ENCODE data around the gene CDHR5. TPM values are rescaled to one million over a fixed set of nuclear protein-coding genes. Genes with fewer than 3 reads are reported as not detected.

The CDHR5 gene
- total RNA-seq, 2 experiments from 2014 or later, result not detected

GRCh38 chr11:639332-639955 lies 14.7 kb upstream of the CDHR5 start:
- H3K27me3 Mint-ChIP-seq, result peaks cover 38% of the 10 kb centered on the region
- CTCF ChIA-PET, result no interaction called here
- no peaks in the 10 kb centered on the region for H3K9me3 Mint-ChIP-seq (ENCODE audit: low read depth)
- H3K27ac Mint-ChIP-seq, result no peak overlapping the region
- DNase-seq, result no peak
- no peak for ATAC-seq
- H3K4me1 Mint-ChIP-seq, result peaks cover 9% of the 10 kb centered on the region
- no peaks in the 10 kb centered on the region for H3K36me3 Mint-ChIP-seq
- no peak overlapping the region for H3K4me3 Mint-ChIP-seq

GRCh38 chr11:638631-639331 lies 14.0 kb upstream of the CDHR5 start:
- ATAC-seq, result no peak
- peaks cover 9% of the 10 kb centered on the region for H3K4me1 Mint-ChIP-seq
- H3K4me3 Mint-ChIP-seq, result no peak overlapping the region
- no peak for DNase-seq
- H3K36me3 Mint-ChIP-seq, result no peaks in the 10 kb centered on the region
- H3K27me3 Mint-ChIP-seq, result peaks cover 38% of the 10 kb centered on the region
- no peak overlapping the region for H3K27ac Mint-ChIP-seq
- no peaks in the 10 kb centered on the region for H3K9me3 Mint-ChIP-seq (ENCODE audit: low read depth)
- CTCF ChIA-PET, result interaction anchor here (1.5 kb wide), 1 partner anchor 84 kb away, joined by 3 read pairs; no protein-coding TSS in a partner anchor

- DNase-seq (no peak), ATAC-seq (no peak)
- Mint-ChIP-seq H3K9me3 (ENCODE audit: low read depth) (no peaks in the 10 kb centered on the region), H3K27me3 (peaks cover 38% of the 10 kb centered on the region), H3K4me1 (peaks cover 9% of the 10 kb centered on the region), H3K4me3 (no peak overlapping the region), H3K36me3 (no peaks in the 10 kb centered on the region), H3K27ac (no peak overlapping the region)
- CTCF ChIA-PET, result interaction anchor here (1.5 kb wide), 1 partner anchor 83 kb away, joined by 3 read pairs; no protein-coding TSS in a partner anchor
These were observed 13.1 kb upstream of the CDHR5 start for GRCh38 chr11:637593-638521.

- no peak overlapping the region for H3K4me3 Mint-ChIP-seq
- DNase-seq (no peak), ATAC-seq (peak; percentile 14)
- peaks cover 38% of the 10 kb centered on the region for H3K27me3 Mint-ChIP-seq
- H3K36me3 Mint-ChIP-seq, result no peaks in the 10 kb centered on the region
- no peaks in the 10 kb centered on the region for H3K9me3 Mint-ChIP-seq (ENCODE audit: low read depth)
- H3K4me1 Mint-ChIP-seq, result peaks cover 9% of the 10 kb centered on the region
- no peak overlapping the region for H3K27ac Mint-ChIP-seq
- CTCF ChIA-PET, result no interaction called here
These were observed 12.5 kb upstream of the CDHR5 start for GRCh38 chr11:637333-637592.

- H3K9me3 Mint-ChIP-seq (ENCODE audit: low read depth), result no peaks in the 10 kb centered on the region
- peaks cover 38% of the 10 kb centered on the region for H3K27me3 Mint-ChIP-seq
- H3K27ac Mint-ChIP-seq, result no peak within 1 kb of the TSS
- peak; percentile 18 for ATAC-seq
- DNase-seq, result no peak
- H3K4me1 Mint-ChIP-seq, result peaks cover 9% of the 10 kb centered on the region
- no peaks in the 10 kb centered on the region for H3K36me3 Mint-ChIP-seq
- CTCF ChIA-PET, result no interaction called here
- H3K4me3 Mint-ChIP-seq, result no peak within 1 kb of the TSS
These were observed 12.0 kb upstream of the CDHR5 start, which contains the start of gene DRD4 for GRCh38 chr11:636511-637332. Gene DRD4 (plus strand): TSS chr11:637269. CDS start chr11:637305, 36 bp downstream.

- H3K27me3 Mint-ChIP-seq, result peaks cover 38% of the 10 kb centered on the region
- peaks cover 9% of the 10 kb centered on the region for H3K4me1 Mint-ChIP-seq
- CTCF ChIA-PET, result no interaction called here
- no peak for ATAC-seq
- no peaks in the 10 kb centered on the region for H3K36me3 Mint-ChIP-seq
- H3K4me3 Mint-ChIP-seq, result no peak overlapping the region
- no peak overlapping the region for H3K27ac Mint-ChIP-seq
- DNase-seq, result no peak
- no peaks in the 10 kb centered on the region for H3K9me3 Mint-ChIP-seq (ENCODE audit: low read depth)
These were observed 11.3 kb upstream of the CDHR5 start for GRCh38 chr11:635945-636510.

- no peak for ATAC-seq
- peaks cover 32% of the 10 kb centered on the region for H3K27me3 Mint-ChIP-seq
- H3K36me3 Mint-ChIP-seq, result peaks cover 4% of the 10 kb centered on the region
- CTCF ChIA-PET, result no interaction called here
- no peak overlapping the region for H3K4me3 Mint-ChIP-seq
- DNase-seq, result no peak
- H3K27ac Mint-ChIP-seq, result no peak overlapping the region
- H3K4me1 Mint-ChIP-seq, result peaks cover 20% of the 10 kb centered on the region
- no peaks in the 10 kb centered on the region for H3K9me3 Mint-ChIP-seq (ENCODE audit: low read depth)
These were observed 6.1 kb upstream of the CDHR5 start for GRCh38 chr11:630871-631270.

GRCh38 chr11:629237-629583 lies 4.5 kb upstream of the CDHR5 start:
- peaks cover 26% of the 10 kb centered on the region for H3K27me3 Mint-ChIP-seq
- H3K27ac Mint-ChIP-seq, result peak overlapping the region; percentile 10
- peaks cover 20% of the 10 kb centered on the region for H3K4me1 Mint-ChIP-seq
- peak overlapping the region; percentile 46 for H3K4me3 Mint-ChIP-seq
- CTCF ChIA-PET, result interaction anchor here (1.6 kb wide), 1 partner anchor 73 kb away, joined by 6 read pairs; no protein-coding TSS in a partner anchor
- peaks cover 4% of the 10 kb centered on the region for H3K36me3 Mint-ChIP-seq
- ATAC-seq (peak; percentile 45), DNase-seq (no peak)
- no peaks in the 10 kb centered on the region for H3K9me3 Mint-ChIP-seq (ENCODE audit: low read depth)

- H3K36me3 Mint-ChIP-seq, result peaks cover 4% of the 10 kb centered on the region
- no peak overlapping the region for H3K27ac Mint-ChIP-seq
- CTCF ChIA-PET, result no interaction called here
- no peaks in the 10 kb centered on the region for H3K9me3 Mint-ChIP-seq (ENCODE audit: low read depth)
- peak overlapping the region; percentile 33 for H3K4me3 Mint-ChIP-seq
- peaks cover 26% of the 10 kb centered on the region for H3K27me3 Mint-ChIP-seq
- no peak for DNase-seq
- no peak for ATAC-seq
- H3K4me1 Mint-ChIP-seq, result peaks cover 20% of the 10 kb centered on the region
These were observed 3.3 kb upstream of the CDHR5 start for GRCh38 chr11:628056-628455.

GRCh38 chr11:627308-627576 lies 2.5 kb upstream of the CDHR5 start:
- Mint-ChIP-seq H3K36me3 (peaks cover 4% of the 10 kb centered on the region), H3K4me3 (no peak overlapping the region), H3K27ac (no peak overlapping the region), H3K4me1 (peaks cover 20% of the 10 kb centered on the region), H3K9me3 (ENCODE audit: low read depth) (no peaks in the 10 kb centered on the region), H3K27me3 (peaks cover 26% of the 10 kb centered on the region)
- no peak for ATAC-seq
- no peak for DNase-seq
- CTCF ChIA-PET, result no interaction called here

GRCh38 chr11:626475-627307 lies 1.9 kb upstream of the CDHR5 start, which contains the start of gene SCT:
Gene SCT (minus strand): TSS chr11:627181. CDS start chr11:627143, 38 bp downstream.
- no peak within 1 kb of the TSS for H3K27ac Mint-ChIP-seq
- CTCF ChIA-PET, result no interaction called here
- H3K4me3 Mint-ChIP-seq, result no peak within 1 kb of the TSS
- peaks cover 4% of the 10 kb centered on the region for H3K36me3 Mint-ChIP-seq
- no peak for ATAC-seq
- no peak for DNase-seq
- H3K4me1 Mint-ChIP-seq, result peaks cover 20% of the 10 kb centered on the region
- H3K9me3 Mint-ChIP-seq (ENCODE audit: low read depth), result no peaks in the 10 kb centered on the region
- H3K27me3 Mint-ChIP-seq, result peaks cover 26% of the 10 kb centered on the region

GRCh38 chr11:625636-626268 lies 997 bp upstream of the CDHR5 start:
- DNase-seq (no peak), ATAC-seq (no peak)
- no peak overlapping the region for H3K27ac Mint-ChIP-seq
- peaks cover 20% of the 10 kb centered on the region for H3K4me1 Mint-ChIP-seq
- H3K9me3 Mint-ChIP-seq (ENCODE audit: low read depth), result no peaks in the 10 kb centered on the region
- CTCF ChIA-PET, result no interaction called here
- peaks cover 4% of the 10 kb centered on the region for H3K36me3 Mint-ChIP-seq
- no peak overlapping the region for H3K4me3 Mint-ChIP-seq
- peaks cover 26% of the 10 kb centered on the region for H3K27me3 Mint-ChIP-seq
